ENCODE measurements around the gene MYLK4. TPM values are rescaled to one million over a fixed set of nuclear protein-coding genes. Genes with fewer than 3 reads are reported as not detected.

Gene MYLK4
- total and polyA plus RNA-seq, 2 donors (not counting 1 experiment from before 2014, with no cell fraction given): 0.33 to 0.59 TPM

GRCh38 chr6:2783188-2783963 lies 32.7 kb upstream of the MYLK4 start:
- no peak overlapping the region for H3K9ac ChIP-seq (ENCODE audit: insufficient read depth, low read length)
- H4K20me1 ChIP-seq (ENCODE audit: control insufficient read depth, extremely low read depth, insufficient read depth, low read length): no peaks in the 10 kb centered on the region
- no peak overlapping the region for H3K27ac ChIP-seq (ENCODE audit: insufficient read depth, low read length)
- no peak overlapping the region for H3K4me2 ChIP-seq (ENCODE audit: extremely low read depth, insufficient read depth, low read length)
- no peak for DNase-seq (ENCODE audit: low read depth in 2 of 2)
- no peak overlapping the region for H2AFZ ChIP-seq (ENCODE audit: low read length)
- TF ChIP-seq CTCF (conservative IDR thresholded peaks at IDR 0.05 in 1 of 2, IDR thresholded peaks at IDR 0.05 in 1 of 2; ENCODE audit: low read depth in 1 of 2, low read length in 2 of 2) (peak in 1 of 2 donors; percentile 21), EZH2 (IDR thresholded peaks at IDR 0.05; ENCODE audit: low read length, missing control alignments) (no peak)
- peaks cover 10% of the 10 kb centered on the region for H3K79me2 ChIP-seq (ENCODE audit: control insufficient read depth, insufficient read depth, low read length)
- no peaks in the 10 kb centered on the region for H3K27me3 ChIP-seq (ENCODE audit: control insufficient read depth, insufficient read depth, low read length)
- no peaks in the 10 kb centered on the region for H3K4me1 ChIP-seq (ENCODE audit: control insufficient read depth, extremely low read depth, insufficient read depth, low read length)
- H3K36me3 ChIP-seq (ENCODE audit: control insufficient read depth, insufficient read depth, low read length): peaks cover 11% of the 10 kb centered on the region
- H3K9me3 ChIP-seq (ENCODE audit: control insufficient read depth, insufficient read depth, low read depth, low read length): no peaks in the 10 kb centered on the region
- no peak overlapping the region for H3K4me3 ChIP-seq (replicated peaks in 1 of 4; ENCODE audit: control extremely low read depth in 1 of 4, insufficient read depth in 1 of 4, low read depth in 3 of 4, low read length in 4 of 4)

DNA sequence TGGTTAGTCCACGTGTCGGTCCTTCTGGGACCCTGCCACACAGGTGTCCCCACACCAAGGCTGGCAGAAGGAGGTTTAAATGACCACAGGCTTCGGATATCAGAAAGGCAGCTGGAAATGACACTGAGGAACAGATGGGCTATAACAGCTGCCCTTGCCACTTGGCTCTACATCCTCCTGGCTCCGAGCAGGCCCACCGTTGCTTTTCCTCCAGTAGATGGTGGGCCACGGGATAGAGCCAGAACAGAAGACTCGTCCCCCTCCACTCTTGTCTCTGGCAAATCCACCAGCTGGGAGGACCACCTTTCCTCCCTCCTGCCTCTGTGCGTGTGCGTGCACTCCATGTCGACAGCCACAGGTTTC lies 32.1 kb upstream of the MYLK4 start:
- Histone ChIP-seq H3K9me3 (ENCODE audit: control insufficient read depth, insufficient read depth, low read depth, low read length) (no peaks in the 10 kb centered on the region), H3K27ac (ENCODE audit: insufficient read depth, low read length) (no peak overlapping the region), H3K4me3 (replicated peaks in 1 of 4; ENCODE audit: control extremely low read depth in 1 of 4, insufficient read depth in 1 of 4, low read depth in 3 of 4, low read length in 4 of 4) (no peak overlapping the region), H3K79me2 (ENCODE audit: control insufficient read depth, insufficient read depth, low read length) (peaks cover 14% of the 10 kb centered on the region), H2AFZ (ENCODE audit: low read length) (no peak overlapping the region), H3K4me2 (ENCODE audit: extremely low read depth, insufficient read depth, low read length) (no peak overlapping the region), H4K20me1 (ENCODE audit: control insufficient read depth, extremely low read depth, insufficient read depth, low read length) (no peaks in the 10 kb centered on the region), H3K9ac (ENCODE audit: insufficient read depth, low read length) (no peak overlapping the region), H3K36me3 (ENCODE audit: control insufficient read depth, insufficient read depth, low read length) (peaks cover 11% of the 10 kb centered on the region), H3K4me1 (ENCODE audit: control insufficient read depth, extremely low read depth, insufficient read depth, low read length) (no peaks in the 10 kb centered on the region), H3K27me3 (ENCODE audit: control insufficient read depth, insufficient read depth, low read length) (no peaks in the 10 kb centered on the region)
- no peak for DNase-seq (ENCODE audit: low read depth in 2 of 2)
- TF ChIP-seq EZH2 (IDR thresholded peaks at IDR 0.05; ENCODE audit: low read length, missing control alignments) (no peak), CTCF (conservative IDR thresholded peaks at IDR 0.05 in 1 of 2, IDR thresholded peaks at IDR 0.05 in 1 of 2; ENCODE audit: low read depth in 1 of 2, low read length in 2 of 2) (no peak)

DNA sequence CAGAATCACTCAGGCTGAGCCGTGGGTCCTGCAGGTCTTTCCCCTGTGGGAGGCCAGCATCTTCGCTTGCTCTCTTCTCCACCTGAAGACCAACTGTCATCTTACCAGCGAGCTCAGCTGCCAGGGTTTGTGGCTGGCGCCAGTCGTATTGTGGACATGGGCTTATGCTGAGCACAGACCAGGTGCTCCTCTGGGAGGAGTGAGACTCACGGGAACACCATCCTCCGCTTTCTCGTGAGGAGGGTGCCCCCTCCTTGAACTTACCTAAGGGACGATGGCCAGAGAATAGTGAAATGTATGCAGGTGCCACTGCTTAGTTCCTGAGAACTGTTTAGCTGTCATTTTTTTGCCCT lies 31.6 kb upstream of the MYLK4 start:
- no peaks in the 10 kb centered on the region for H3K9me3 ChIP-seq (ENCODE audit: control insufficient read depth, insufficient read depth, low read depth, low read length)
- H3K27me3 ChIP-seq (ENCODE audit: control insufficient read depth, insufficient read depth, low read length): no peaks in the 10 kb centered on the region
- H4K20me1 ChIP-seq (ENCODE audit: control insufficient read depth, extremely low read depth, insufficient read depth, low read length): no peaks in the 10 kb centered on the region
- H3K4me2 ChIP-seq (ENCODE audit: extremely low read depth, insufficient read depth, low read length): no peak overlapping the region
- H3K36me3 ChIP-seq (ENCODE audit: control insufficient read depth, insufficient read depth, low read length): peaks cover 11% of the 10 kb centered on the region
- TF ChIP-seq CTCF (conservative IDR thresholded peaks at IDR 0.05 in 1 of 2, IDR thresholded peaks at IDR 0.05 in 1 of 2; ENCODE audit: low read depth in 1 of 2, low read length in 2 of 2) (no peak), EZH2 (IDR thresholded peaks at IDR 0.05; ENCODE audit: low read length, missing control alignments) (no peak)
- H2AFZ ChIP-seq (ENCODE audit: low read length): no peak overlapping the region
- no peaks in the 10 kb centered on the region for H3K4me1 ChIP-seq (ENCODE audit: control insufficient read depth, extremely low read depth, insufficient read depth, low read length)
- no peak overlapping the region for H3K4me3 ChIP-seq (replicated peaks in 1 of 4; ENCODE audit: control extremely low read depth in 1 of 4, insufficient read depth in 1 of 4, low read depth in 3 of 4, low read length in 4 of 4)
- H3K9ac ChIP-seq (ENCODE audit: insufficient read depth, low read length): no peak overlapping the region
- H3K27ac ChIP-seq (ENCODE audit: insufficient read depth, low read length): no peak overlapping the region
- peaks cover 17% of the 10 kb centered on the region for H3K79me2 ChIP-seq (ENCODE audit: control insufficient read depth, insufficient read depth, low read length)
- no peak for DNase-seq (ENCODE audit: low read depth in 2 of 2)
